Vagina (tissue), 2 donors: ENCODE data around the gene SPATA16.

Source experiments
- POLR2A ChIP-seq, 2 donors: fragments of 450-650 bp; IDR thresholded peaks; one replicate each; pipeline ENCODE4 v1.6.1; 2017; ENCODE audit warnings: antibody characterized with exemption in 2 of 2, mild to moderate bottlenecking in 2 of 2, moderate library complexity in 2 of 2
- POLR2AphosphoS5 ChIP-seq, 2 donors: sonication (generic); formaldehyde crosslinking; IDR thresholded peaks; one replicate each; pipeline ENCODE4 v1.9.0; 2017; ENCODE audit warnings: antibody characterized with exemption in 2 of 2, mild to moderate bottlenecking in 2 of 2, low read depth in 1 of 2; ENCODE audit not compliant: insufficient read depth in 1 of 2
- TF ChIP-seq, protein P1 (sequence below), 3 experiments: fragments of 450-650 bp in 2 of 3; fragments of 200-600 bp in 1 of 3; sonication (generic) in 1 of 3; IDR thresholded peaks; one replicate each; pipeline ENCODE4 v1.5.1; 2017 to 2019; ENCODE audit warnings: antibody characterized with exemption in 3 of 3, mild to moderate bottlenecking in 2 of 3, moderate library complexity in 2 of 3

DNA sequence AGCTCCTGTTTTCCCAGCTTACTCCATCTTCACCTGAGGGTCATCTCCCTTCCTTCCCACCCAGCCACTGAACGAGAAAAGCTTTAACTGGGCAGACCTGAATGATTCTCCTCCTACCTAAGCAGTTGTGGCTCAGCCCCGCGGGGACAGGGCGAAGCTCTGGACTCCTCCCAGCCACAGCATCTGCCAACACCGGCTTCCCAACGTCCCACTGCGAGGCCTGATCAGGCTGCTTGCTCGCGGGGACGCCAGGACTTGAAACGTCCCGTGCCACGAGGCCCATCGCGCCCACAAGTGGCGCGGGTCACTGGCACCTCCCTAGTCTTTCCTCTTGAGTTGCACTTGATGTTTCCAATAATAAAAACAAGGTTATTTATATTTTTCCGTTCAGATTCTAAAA lies at the start of gene SPATA16:
- TF ChIP-seq POLR2A (IDR thresholded peaks at IDR 0.05) (no peak), POLR2AphosphoS5 (IDR thresholded peaks at IDR 0.05; ENCODE audit: insufficient read depth in 1 of 2, low read depth in 1 of 2) (no peak)
- TF ChIP-seq, protein P1, sequence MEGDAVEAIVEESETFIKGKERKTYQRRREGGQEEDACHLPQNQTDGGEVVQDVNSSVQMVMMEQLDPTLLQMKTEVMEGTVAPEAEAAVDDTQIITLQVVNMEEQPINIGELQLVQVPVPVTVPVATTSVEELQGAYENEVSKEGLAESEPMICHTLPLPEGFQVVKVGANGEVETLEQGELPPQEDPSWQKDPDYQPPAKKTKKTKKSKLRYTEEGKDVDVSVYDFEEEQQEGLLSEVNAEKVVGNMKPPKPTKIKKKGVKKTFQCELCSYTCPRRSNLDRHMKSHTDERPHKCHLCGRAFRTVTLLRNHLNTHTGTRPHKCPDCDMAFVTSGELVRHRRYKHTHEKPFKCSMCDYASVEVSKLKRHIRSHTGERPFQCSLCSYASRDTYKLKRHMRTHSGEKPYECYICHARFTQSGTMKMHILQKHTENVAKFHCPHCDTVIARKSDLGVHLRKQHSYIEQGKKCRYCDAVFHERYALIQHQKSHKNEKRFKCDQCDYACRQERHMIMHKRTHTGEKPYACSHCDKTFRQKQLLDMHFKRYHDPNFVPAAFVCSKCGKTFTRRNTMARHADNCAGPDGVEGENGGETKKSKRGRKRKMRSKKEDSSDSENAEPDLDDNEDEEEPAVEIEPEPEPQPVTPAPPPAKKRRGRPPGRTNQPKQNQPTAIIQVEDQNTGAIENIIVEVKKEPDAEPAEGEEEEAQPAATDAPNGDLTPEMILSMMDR (IDR thresholded peaks at IDR 0.05): no peak
